GM21576 (cell line): Measurements from ENCODE around the gene PARVA.

ENCODE experiments used
- ATAC-seq: cut with Tn5 transposase; IDR thresholded peaks from one replicate; pipeline ENCODE4 v1.9.1; 2021; ENCODE audit warnings: mild to moderate bottlenecking, moderate library complexity; ENCODE audit not compliant: unreplicated experiment

PARVA gene

DNA sequence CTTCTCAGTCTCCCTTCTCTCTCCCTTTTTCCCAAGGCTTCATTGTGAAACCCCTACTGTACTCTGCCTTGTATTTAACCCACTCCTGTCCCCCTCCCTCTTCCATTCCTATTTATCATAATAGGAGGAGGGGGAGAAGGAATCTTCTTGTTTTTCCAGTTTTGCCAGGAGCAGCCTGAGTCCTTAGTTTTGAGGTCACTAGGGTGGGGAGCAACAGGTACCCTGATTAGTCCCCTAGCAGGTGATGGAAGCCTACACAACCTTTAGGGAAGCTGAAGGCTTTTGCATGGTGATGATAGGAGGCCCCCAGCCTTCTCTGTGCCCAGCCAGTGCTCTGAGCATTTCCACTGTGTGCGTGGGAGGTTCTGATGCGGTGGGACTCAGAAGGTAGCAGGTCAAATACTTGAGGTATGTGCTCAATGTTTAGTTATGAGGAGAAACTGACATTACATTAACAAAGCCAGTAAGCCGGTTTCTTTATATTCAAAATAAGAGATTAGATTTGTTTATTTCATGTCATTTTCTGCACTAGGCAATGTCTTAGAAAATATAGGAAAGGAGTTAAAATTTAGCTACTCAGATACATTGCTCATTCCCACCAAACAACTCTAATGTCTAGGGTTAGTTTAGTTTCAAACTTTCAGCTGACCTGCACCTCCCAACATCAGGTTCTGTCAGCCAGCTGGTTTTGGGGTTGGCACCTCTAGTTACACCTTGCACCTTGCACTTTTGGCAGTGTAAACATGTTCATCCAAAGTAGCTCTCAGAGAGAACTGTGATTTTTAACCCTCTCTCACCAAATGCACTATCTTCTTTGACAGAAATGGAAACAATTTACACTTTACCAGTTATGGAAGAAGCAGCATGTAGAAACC lies 26.0 kb downstream of the PARVA start:
- no peak for ATAC-seq

DNA sequence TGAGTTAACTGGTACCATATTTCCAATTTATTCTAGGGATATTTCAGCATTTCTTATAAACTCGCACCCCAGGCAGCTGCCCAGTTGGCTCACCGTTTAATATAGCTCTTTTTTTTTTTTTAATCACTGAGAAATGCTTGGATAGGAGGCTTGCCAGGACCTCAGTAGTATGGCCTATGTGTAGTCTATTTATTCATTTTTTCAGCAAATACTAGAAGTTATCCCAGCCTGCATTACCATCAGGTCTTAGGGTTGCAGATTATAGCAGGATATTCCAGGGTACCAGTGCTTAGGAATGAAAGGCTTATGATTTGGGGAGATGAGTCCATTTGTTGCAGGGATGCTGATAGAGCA lies 26.6 kb downstream of the PARVA start:
- ATAC-seq, result no peak

DNA sequence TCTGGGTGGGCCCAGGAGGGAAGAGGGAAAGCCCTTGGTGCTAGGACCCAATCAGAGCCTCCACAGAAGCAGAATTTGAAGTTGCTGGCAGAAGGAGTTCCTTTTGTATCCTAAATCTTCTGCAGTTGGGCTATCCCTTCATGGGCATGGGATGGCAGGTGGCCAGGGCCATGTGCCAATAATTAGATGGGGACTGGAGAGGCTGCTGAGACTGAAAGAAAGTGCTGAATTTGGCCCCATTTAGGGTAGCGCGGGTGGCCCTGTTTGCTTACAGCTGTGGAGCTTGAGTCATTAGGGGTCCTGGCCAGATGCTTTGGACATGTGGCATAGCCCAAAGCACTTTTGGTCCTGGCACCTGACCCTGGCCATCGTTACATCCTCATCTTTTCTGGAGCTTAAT lies 27.1 kb downstream of the PARVA start:
- no peak for ATAC-seq

DNA sequence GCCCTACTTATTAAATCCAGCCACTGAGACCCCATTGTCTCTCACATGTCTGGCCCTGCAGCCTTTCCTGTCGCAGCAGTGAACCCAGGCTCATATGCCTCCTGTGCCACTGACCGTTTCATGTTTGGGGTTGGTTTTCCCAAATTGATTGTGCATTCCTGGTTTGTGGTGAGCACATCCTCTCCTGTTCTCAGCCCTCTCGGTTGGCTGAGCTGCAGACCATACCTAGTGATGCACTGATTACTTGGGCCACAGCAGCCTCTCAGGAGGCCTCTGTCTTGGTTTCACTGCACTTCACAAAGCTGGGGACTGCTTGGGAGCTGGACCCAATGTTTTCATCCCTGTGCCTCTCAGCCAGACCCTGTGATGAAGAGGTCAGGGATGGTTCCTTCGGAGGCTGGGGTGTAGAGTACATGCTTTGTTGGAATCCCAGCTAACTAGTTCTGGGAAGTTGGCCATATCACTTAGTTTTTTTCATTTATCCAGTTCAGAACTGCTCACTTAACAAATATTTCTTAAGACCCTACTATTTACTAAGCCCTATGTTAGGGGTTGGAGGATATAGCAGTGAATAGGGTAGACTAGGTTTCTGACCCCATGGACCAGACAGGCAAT lies 30.9 kb downstream of the PARVA start:
- ATAC-seq, result no peak

DNA sequence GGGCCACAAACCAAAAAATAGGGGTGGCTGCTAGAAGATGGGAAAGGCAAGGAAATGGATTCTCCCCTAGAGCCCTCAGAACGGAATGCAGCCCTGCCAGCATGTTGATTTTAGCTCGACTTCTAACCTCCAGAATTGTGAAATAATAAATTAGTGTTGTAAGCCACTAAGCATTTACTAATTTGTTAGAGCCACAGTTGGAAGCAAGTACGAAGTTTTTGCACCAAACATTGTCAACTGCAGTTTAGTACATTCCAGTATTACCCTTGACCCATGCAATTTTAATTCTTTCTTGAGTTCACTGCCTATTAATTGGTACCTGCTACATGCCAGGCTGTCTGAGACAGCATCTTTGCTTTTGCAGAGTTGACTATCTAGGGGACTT lies 32.2 kb downstream of the PARVA start:
- ATAC-seq, result no peak

DNA sequence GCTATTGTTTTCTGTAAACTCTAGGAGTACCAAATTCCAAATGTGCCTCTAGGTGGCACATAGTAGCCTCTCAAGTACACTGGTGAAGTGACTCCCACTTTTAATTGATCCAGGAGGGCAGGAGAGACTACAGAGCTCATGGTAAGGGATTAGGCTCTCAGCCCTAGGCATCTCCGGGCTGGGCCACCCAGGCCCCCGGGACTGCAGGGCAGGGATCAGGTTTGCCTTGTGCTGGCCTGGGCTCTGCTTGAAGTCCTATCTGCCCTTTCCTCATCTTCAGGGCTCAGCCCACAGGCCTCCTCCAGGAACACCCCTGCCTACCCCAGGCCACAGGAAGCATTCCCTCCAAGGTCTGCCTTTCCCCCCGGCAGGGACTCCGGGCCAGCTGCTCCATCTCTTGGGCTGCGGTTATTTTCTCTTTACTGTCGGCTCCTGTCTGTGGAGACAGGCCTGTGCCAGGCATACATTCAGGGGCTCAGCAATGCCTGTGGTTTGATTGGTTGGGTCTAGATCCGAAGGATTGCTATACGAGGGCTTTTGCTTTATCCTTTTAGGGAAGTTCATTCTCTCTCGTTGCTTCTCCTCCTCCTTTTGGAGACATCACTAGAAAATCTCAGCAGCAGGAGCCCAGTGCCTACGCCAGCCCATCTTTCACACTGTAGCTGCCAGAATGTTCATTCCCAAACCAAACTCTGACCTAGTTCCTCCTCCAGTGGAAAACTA lies 32.8 kb downstream of the PARVA start:
- ATAC-seq, result no peak

DNA sequence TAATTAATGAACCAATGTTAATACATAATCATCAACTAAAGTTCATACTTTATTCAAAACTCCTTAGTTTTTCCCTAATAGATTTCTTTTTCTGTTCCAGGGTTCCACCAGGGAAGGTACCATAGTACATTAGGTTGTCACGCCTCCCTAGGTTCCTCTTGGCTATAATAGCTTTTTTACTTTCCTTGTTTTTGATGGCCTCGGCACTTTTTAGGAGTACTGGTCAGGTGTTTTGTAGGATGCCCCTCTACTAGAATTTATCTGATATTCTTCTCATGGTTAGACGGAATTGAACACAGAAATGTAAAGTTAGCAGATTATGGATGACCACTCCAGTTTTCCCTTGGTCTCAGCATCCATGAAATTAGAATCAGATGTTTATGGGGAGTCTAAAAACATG lies 34.0 kb downstream of the PARVA start:
- no peak for ATAC-seq

DNA sequence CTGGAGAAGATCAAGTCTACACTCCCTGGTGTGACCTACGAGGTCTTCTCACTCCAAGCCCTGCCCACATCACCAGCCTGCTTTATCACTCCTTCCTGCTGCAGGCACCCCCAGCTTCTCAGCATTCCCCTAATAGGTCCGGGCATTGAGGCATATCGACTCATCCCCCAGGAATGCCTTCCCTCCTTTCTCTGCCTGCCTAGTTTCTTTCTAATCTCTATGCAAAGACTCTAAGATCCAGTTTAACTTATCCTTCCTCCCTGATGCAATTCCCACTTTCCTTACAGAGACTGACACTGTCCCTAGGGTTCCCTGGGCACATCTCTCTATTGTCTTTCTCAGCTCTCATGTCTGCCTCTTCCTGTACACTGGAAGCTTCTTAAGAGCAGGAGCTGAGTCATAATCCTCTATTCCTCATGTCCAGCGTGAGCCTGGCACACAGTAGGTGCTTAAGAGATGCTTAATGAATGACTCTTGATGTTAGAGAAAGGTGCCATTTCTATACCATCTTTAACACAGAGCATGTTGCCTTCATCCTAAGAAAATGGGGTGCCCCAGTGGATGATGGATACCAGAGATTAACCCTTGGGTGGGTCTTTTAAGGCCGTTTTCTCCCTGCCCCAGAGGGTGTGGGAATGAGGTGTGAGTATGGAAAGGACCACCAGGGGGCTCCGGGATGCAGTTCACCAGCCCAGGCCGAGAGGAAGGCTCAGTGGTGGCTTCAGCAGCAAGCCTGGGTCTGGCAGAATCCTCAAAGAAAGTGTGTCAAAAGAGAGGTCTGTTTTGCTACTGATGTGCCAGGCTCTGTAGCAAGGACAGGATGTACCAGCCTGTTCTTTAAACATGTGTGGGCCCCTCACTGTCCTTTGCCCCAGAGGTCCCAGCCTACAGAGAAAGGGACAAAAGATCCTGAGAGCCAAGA lies 34.7 kb downstream of the PARVA start:
- peak; percentile 56 for ATAC-seq

DNA sequence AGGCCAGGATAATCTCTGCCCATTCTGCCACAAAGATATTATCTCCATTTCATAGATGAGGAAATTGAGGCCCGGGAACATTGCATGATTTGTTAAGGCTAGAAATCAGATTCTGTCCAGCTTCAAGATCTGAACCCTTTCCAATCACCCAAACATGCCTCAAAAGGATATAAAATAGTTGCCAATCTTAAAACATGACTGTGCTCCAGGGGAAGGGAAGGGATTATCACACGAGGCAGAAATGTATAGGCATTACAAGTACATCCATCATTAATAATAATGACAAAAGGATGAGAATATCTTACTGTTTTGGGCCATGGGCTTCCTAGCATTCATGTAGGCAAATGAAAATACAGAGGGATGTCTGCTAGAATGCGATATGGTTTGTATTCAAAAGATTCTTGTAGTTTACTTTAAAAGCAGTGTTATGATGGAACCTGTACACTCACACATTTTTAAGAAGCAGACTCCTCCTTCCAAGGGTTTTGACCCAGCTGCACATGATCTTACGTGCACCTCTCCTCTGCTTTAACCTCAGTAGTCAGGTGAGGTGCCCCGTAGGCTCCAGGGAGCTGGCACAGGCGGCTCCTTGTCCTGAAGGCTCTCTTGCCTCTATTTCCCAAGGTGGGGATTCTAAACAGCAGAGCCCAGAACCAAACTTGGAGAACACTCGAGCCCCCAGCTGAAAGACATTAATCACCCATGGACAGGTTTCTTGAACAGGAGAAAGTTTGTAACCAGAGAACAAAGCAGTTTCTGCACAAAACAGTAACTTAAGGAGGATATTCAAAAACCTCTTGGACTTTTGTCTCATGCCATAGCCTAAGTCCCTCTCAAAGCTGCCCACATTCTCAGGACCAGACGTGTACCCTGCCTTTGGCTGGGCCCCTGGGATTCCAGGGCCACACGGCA lies 36.0 kb downstream of the PARVA start:
- no peak for ATAC-seq

DNA sequence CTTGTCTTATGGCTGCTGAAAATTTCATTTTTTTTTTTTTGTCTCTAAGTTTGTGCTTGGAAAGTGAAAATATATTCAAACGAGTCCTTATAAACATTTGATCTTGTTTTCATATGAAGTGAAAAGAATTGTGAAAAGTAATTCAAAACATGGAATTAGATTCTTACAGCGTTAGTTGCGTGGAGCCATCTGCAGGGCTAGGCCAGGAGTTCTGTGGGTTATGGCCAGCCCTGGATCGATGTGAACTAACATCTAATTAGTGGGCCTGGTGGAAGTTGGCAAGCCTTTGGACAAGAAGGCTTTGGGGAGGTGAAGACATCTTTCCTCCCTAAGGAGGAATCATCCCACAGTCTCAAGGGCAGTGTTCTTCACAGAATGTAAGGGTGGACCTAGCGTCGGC lies 37.2 kb downstream of the PARVA start:
- no peak for ATAC-seq

DNA sequence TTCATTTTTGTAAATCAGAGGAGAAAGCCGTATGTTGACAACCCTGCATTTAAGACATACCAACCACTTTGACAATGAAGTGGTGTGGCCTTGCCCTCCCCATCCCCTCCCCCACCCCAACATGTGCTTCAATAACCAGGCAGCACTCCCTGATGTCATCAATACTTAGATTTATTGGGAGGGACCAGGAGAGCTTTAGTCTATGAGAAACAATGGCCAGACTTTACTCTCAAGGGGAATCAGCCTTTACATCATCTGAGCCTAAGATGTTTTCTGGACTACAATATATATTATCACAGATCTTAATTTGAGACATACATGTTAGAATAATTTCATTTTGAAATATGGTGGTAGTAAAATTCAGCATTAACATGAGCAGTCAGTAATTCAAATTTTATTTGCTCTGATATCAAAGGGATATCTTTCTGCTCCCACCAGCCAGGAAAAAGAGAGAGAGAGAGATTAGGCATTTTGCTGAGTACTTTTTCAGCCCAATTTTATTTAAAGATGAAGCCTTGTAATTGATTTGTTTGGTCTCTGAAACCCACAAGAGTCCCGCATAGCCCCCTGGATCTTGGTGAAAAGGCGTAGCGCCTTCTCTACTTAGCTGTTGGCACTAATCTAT lies 38.1 kb downstream of the PARVA start:
- no peak for ATAC-seq

DNA sequence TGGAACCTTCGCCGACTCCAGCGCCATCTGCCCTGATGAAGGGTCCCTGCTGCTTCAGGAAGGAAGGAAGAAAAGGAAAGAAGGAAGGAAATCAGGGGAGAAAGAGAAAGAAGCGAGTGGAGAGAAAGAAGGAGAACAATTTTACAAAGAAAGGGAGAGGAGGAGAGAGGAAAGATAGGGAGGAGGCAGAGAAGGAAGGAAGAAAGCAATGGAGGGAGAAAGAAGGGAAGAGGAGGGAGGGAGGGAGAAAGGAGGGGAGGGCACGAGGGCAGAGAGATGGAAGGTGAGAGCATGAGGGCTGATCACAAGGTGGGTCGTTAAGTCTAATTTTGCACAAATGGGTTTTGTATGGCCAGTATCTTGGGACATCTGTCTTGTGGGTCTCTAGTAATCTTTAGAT lies 39.2 kb downstream of the PARVA start:
- ATAC-seq, result no peak

DNA sequence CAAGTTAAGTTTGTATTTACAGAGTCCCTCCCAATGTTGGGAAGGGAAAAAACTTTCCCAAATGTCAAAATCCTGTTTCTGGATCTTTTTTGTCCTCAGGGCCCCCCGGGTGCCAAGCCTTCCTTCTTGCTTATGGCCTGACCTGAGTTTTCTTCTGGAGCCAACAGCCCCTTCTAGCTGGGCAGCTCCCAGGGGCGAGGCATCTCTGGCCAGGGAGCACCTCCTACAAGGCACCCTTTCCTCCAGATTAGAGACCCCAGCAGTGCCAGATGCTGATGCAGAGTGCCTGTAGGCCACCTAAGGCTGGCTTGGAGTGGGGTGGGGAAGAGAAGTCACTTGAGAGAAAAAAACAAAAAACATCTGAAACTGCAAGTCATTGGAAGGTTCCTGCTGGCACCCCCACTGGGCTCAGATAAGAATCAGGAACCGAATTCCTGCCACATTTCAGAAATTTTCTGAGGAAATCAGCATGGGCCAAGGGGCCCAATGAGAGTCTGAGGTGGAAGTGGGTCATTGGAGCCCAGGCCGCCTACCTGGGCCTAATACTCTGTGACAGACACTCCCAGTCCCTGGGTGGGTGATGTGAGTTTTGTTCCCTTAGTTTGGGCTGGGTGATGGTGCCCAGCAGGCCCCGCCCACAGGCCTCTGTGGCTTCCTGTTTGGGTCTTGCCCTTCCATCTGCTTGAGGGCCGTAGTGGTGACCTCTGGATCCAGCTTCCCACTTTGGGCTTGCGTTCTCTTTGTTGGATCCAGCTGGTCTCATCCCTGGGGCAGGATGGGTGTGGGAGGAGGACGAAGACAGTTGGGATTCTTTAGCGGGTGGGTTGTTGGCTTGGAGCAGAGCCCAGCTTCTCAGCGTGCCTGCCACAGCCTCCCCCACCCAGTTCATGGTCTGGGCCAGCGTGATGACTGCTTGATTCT lies 40.6 kb downstream of the PARVA start:
- ATAC-seq, result no peak

DNA sequence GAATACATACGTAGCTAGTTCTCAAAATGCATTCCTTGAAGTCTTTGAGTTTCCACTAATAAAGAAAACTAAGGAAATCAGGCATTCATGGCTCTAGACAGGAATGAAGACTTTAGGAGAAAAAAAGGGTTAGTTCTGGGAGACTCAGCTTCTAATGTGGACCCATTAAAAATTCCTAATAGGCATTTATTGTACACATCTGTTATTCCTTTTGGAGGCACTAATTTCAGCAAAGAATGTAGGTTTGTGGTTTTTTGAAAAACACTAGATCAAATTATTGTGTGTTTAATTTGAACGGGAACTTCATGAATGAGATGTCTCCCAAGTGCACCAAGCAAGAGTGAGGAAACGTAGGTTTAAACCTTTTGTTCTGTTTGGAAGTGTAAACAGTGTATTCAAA lies 42.7 kb downstream of the PARVA start:
- no peak for ATAC-seq

DNA sequence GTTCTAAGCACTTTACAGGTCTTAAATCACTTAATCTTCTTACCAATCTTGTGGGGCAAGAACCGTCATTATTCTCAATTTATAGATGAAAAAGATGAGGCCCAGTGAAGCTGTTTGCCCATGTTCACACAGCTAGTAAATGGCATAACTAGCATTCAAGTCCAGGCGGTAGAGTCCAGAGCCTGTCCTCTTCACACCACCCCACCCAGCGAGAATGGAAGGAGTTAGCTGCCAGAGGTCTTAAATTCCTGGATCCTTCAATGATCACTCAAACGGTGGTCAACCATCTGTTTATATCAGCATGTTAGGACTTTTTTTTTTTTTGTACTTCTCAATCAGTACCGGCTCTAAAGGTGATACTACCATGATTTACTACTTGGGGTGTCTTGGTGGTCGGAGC lies 43.3 kb downstream of the PARVA start:
- no peak for ATAC-seq

DNA sequence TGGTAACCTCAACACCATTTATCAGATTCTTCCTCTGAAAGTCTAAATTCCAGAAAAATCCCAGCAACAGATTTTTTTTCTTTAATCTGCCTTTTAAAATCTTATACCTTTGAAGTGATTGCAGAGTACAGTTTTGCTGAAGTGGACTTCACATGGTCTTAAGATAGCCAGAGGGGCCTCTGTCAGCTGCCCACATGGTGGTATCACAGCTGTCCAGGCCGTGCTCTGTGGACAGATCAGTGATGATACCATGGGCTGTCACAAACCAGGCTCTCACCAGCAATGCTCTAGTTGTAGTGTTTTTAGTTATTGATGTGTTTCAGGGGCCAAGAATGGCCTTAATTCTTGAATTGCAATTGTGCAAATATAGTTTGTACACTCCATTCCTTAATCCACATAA lies 44.0 kb downstream of the PARVA start:
- no peak for ATAC-seq

DNA sequence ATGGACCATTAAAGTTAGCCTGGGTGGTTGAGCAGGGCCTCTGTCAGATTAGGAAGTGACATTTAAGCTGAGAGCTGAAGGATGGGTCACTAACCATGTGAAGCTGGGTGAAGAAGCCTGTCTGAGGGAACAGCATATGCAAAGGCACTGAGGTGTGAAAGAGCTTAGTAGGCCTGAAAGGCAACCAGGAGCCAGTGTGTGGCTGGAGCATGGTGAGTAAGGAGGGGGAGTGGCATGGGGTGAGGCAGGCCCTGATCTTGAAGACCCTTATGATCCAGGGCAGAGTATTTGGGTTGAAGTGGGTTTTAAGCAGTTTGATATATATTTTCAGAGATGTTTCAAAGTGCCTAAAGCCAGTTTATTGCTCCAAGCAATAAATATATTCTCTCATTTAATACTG lies 48.8 kb downstream of the PARVA start:
- ATAC-seq, result no peak

DNA sequence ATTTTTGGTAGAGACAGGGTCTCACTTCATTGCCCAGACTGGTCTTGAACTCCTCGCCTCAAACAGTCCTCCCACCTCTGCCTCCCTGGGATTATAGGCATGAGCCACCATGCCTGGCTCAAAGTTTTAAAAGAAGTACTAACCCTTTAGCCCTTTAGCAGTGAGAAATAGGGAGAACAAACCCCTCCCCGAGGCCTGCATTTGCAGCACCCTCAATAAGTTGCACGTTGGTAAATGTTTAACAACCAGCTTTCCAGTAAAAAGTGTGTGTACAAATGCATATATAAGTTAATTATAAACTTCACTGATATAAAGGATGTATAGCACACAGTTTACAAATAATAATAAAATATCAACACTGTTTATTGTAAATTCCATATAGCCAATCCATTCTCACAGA lies 51.8 kb downstream of the PARVA start:
- ATAC-seq, result no peak

DNA sequence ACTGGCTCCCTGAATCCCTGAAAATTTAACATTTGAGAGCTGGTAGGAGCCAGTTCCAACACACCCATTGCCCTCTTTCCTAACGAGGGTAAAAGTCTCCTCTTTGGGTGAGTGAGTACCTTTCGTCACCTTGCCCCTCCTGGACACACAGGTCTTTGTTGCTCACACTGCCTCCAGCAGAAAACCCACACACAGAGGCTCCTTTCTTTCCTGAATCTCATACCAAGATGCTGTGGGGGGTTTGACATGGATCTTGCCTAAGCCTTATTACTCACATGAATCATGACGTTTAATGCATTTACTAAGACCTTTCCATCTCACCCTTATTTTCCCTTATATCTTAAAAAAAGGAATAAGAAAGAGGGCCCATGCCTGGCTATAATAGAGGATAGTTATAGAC lies 53.0 kb downstream of the PARVA start:
- no peak for ATAC-seq
